Measurements from ENCODE around the gene CYP1A1.
"Not testable (repeated sequence)": the region's sequence is repeated elsewhere in the genome, so short reads cannot be mapped to it uniquely, and the experiment has no call there.

CYP1A1 gene

DNA sequence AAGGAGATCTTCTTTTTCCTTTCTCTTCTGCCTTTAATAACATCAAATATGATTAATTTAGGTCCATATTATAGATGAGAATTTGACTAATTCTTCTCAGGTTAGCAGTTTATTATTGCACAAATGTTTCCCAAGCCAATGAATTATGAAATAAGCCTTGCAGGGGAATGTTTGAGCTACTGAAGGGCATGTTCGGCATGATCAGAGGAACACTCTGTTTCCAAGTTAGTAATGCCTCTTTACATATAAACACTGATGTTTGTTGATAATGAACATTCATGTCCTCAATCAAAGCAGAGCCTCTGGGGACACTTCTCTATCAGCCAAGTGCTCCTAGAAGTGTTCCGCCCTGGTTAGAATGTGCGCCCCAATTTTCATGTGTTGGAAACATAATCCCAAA is 10.0 kb upstream of the CYP1A1 start:
- H3K27me3 ChIP-seq (ENCODE audit: insufficient read depth, low read length) = peaks cover 17% of the 10 kb centered on the region; the same call in 1 of the 2 replicates
- no peak overlapping the region for H3K9ac ChIP-seq (ENCODE audit: low read depth, low read length)
- H3K9me3 ChIP-seq (ENCODE audit: insufficient read depth, low read depth, low read length) = no peaks in the 10 kb centered on the region
- no peaks in the 10 kb centered on the region for H3K36me3 ChIP-seq (ENCODE audit: insufficient read depth, low read length)
- H3K27ac ChIP-seq (ENCODE audit: low read depth, low read length) = no peak overlapping the region
- no peaks in the 10 kb centered on the region for H3K4me1 ChIP-seq (ENCODE audit: insufficient read depth, low read length)
- no peak overlapping the region for H3K4me3 ChIP-seq (ENCODE audit: low read length)
- 96% methylated on average over 3 of the region's 3 CpGs for WGBS

GRCh38 chr15:74733269-74733668 is 7.9 kb upstream of the CYP1A1 start:
- H3K36me3 ChIP-seq (ENCODE audit: insufficient read depth, low read length) = no peaks in the 10 kb centered on the region
- no peak overlapping the region for H3K4me3 ChIP-seq (ENCODE audit: low read length)
- no peaks in the 10 kb centered on the region for H3K4me1 ChIP-seq (ENCODE audit: insufficient read depth, low read length)
- 95% methylated on average over 3 of the region's 3 CpGs for whole genome bisulfite sequencing
- H3K27me3 ChIP-seq (ENCODE audit: insufficient read depth, low read length) = peaks cover 17% of the 10 kb centered on the region; the same call in 1 of the 2 replicates
- no peak overlapping the region for H3K27ac ChIP-seq (ENCODE audit: low read depth, low read length)
- no peak overlapping the region for H3K9ac ChIP-seq (ENCODE audit: low read depth, low read length)
- no peaks in the 10 kb centered on the region for H3K9me3 ChIP-seq (ENCODE audit: insufficient read depth, low read depth, low read length)

- Histone ChIP-seq H3K27me3 (ENCODE audit: insufficient read depth, low read length) (peaks cover 20% of the 10 kb centered on the region), H3K9ac (ENCODE audit: low read depth, low read length) (no peak overlapping the region), H3K36me3 (ENCODE audit: insufficient read depth, low read length) (no peaks in the 10 kb centered on the region), H3K27ac (ENCODE audit: low read depth, low read length) (no peak overlapping the region), H3K4me1 (ENCODE audit: insufficient read depth, low read length) (no peaks in the 10 kb centered on the region), H3K4me3 (ENCODE audit: low read length) (no peak overlapping the region), H3K9me3 (ENCODE audit: insufficient read depth, low read depth, low read length) (no peaks in the 10 kb centered on the region)
- 89% methylated on average over 5 of the region's 5 CpGs for WGBS
These were observed 7.5 kb upstream of the CYP1A1 start for GRCh38 chr15:74732846-74733245.

DNA sequence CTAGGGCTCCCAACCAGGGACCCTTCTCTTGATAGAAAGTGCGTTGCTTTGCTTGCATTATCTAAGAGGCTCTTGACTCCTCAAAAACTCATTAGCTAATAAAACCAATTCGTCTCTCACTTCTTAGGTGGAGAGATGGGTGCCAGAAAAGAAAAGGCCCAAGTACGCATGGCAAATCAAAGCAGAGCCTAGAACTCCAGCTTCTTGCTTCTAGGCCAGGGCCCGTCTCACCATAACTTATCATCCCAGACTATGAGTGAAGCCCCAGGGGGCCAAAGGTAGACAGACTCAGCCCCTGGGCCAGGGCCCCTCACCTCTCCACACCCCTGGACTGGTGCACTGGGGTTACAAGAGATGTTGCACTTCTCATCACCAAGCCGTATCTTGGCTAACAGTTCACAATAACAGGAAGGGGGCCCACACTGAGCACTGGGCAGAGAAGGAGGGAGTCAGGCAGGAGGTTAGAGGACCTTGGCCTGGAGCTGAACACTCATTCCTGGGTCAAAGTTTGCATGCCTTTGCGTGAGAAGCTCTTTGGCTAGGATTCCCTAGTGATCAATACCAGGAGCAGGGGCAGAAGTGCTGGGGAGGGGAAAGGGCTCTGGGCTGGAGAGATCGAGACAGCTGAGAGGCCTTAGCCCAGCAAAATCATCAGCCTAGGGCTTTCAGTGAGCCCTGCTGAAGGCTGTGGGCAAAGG is 5.4 kb upstream of the CYP1A1 start:
- Histone ChIP-seq H3K27ac (ENCODE audit: low read depth, low read length) (no peak overlapping the region), H3K4me1 (ENCODE audit: insufficient read depth, low read length) (no peaks in the 10 kb centered on the region), H3K36me3 (ENCODE audit: insufficient read depth, low read length) (no peaks in the 10 kb centered on the region), H3K9me3 (ENCODE audit: insufficient read depth, low read depth, low read length) (no peaks in the 10 kb centered on the region), H3K27me3 (ENCODE audit: insufficient read depth, low read length) (peaks cover 40% of the 10 kb centered on the region), H3K9ac (ENCODE audit: low read depth, low read length) (no peak overlapping the region), H3K4me3 (ENCODE audit: low read length) (no peak overlapping the region)
- WGBS = 88% methylated on average over 7 of the region's 7 CpGs

DNA sequence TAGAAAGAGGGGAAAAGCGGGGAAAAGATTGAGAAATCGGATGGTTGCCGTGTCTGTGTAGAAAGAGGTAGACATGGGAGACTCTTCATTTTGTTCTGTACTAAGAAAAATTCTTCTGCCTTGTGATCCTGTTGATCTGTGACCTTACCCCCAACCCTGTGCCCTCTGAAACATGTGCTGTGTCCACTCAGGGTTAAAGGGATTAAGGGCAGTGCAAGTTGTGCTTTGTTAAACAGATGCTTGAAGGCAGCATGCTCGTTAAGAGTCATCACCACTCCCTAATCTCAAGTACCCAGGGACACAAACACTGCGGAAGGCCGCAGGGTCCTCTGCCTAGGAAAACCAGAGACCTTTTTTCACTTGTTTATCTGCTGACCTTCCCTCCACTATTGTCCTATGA is 4.0 kb upstream of the CYP1A1 start:
- not testable (repeated sequence) for H3K9me3 ChIP-seq (ENCODE audit: insufficient read depth, low read depth, low read length); H3K9ac ChIP-seq (ENCODE audit: low read depth, low read length); H3K27ac ChIP-seq (ENCODE audit: low read depth, low read length); H3K4me3 ChIP-seq (ENCODE audit: low read length); H3K36me3 ChIP-seq (ENCODE audit: insufficient read depth, low read length); H3K4me1 ChIP-seq (ENCODE audit: insufficient read depth, low read length)
- peaks cover 46% of the 10 kb centered on the region for H3K27me3 ChIP-seq (ENCODE audit: insufficient read depth, low read length)
- WGBS = 83% methylated on average over 5 of the region's 6 CpGs

DNA sequence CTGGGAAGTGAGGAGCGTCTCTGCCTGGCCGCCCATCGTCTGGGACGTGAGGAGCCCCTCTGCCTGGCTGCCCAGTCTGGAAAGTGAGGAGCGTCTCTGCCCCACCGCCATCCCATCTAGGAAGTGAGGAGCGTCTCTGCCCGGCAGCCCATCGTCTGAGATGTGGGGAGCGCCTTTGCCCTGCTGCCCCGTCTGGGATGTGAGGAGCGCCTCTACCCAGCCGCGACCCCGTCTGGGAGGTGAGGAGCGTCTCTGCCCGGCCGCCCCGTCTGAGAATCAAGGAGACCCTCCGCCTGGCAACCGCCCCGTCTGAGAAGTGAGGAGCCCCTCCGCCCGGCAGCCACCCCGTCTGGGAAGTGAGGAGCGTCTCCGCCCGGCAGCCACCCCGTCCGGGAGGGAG is 3.4 kb upstream of the CYP1A1 start:
- not testable (repeated sequence) for H3K9ac ChIP-seq (ENCODE audit: low read depth, low read length); H3K4me1 ChIP-seq (ENCODE audit: insufficient read depth, low read length); H3K27ac ChIP-seq (ENCODE audit: low read depth, low read length); H3K4me3 ChIP-seq (ENCODE audit: low read length); H3K36me3 ChIP-seq (ENCODE audit: insufficient read depth, low read length); H3K9me3 ChIP-seq (ENCODE audit: insufficient read depth, low read depth, low read length)
- WGBS = 96% methylated on average over 22 of the region's 30 CpGs
- H3K27me3 ChIP-seq (ENCODE audit: insufficient read depth, low read length) = peaks cover 48% of the 10 kb centered on the region

DNA sequence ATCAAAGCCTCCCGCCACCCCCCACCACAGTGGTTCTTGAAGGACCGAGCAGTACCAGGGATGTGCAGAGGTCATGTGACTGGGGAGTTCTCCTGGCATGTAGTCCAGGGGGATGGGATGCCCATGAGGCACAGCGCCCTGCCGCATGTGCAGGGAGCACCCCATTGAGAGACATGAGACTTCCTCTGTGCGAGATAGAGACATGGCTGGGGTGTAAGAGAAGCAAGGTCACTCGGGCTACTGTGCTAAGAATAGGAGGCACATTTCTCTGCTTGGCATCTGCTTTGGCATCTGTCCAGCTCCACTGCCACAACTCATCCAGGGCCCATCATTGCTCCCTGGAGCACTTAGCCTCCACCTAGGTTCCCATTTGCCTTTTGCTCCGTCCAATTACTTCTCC is 2.4 kb upstream of the CYP1A1 start:
- H3K27ac ChIP-seq (ENCODE audit: low read depth, low read length) = no peak overlapping the region
- WGBS = 92% methylated on average over 7 of the region's 7 CpGs
- no peaks in the 10 kb centered on the region for H3K36me3 ChIP-seq (ENCODE audit: insufficient read depth, low read length)
- peaks cover 43% of the 10 kb centered on the region for H3K27me3 ChIP-seq (ENCODE audit: insufficient read depth, low read length)
- no peak overlapping the region for H3K9ac ChIP-seq (ENCODE audit: low read depth, low read length)
- H3K4me3 ChIP-seq (ENCODE audit: low read length) = no peak overlapping the region
- H3K9me3 ChIP-seq (ENCODE audit: insufficient read depth, low read depth, low read length) = no peaks in the 10 kb centered on the region
- H3K4me1 ChIP-seq (ENCODE audit: insufficient read depth, low read length) = peaks cover 4% of the 10 kb centered on the region; the same call in 1 of the 2 replicates

GRCh38 chr15:74726774-74727164 is 1.4 kb upstream of the CYP1A1 start:
- Histone ChIP-seq H3K9me3 (ENCODE audit: insufficient read depth, low read depth, low read length) (no peaks in the 10 kb centered on the region), H3K27ac (ENCODE audit: low read depth, low read length) (no peak overlapping the region), H3K4me3 (ENCODE audit: low read length) (peak overlapping the region; percentile 77), H3K27me3 (ENCODE audit: insufficient read depth, low read length) (peaks cover 40% of the 10 kb centered on the region), H3K36me3 (ENCODE audit: insufficient read depth, low read length) (no peaks in the 10 kb centered on the region), H3K9ac (ENCODE audit: low read depth, low read length) (no peak overlapping the region), H3K4me1 (ENCODE audit: insufficient read depth, low read length) (peaks cover 4% of the 10 kb centered on the region; the same call in 1 of the 2 replicates)
- WGBS = 70% methylated on average over 24 of the region's 24 CpGs

DNA sequence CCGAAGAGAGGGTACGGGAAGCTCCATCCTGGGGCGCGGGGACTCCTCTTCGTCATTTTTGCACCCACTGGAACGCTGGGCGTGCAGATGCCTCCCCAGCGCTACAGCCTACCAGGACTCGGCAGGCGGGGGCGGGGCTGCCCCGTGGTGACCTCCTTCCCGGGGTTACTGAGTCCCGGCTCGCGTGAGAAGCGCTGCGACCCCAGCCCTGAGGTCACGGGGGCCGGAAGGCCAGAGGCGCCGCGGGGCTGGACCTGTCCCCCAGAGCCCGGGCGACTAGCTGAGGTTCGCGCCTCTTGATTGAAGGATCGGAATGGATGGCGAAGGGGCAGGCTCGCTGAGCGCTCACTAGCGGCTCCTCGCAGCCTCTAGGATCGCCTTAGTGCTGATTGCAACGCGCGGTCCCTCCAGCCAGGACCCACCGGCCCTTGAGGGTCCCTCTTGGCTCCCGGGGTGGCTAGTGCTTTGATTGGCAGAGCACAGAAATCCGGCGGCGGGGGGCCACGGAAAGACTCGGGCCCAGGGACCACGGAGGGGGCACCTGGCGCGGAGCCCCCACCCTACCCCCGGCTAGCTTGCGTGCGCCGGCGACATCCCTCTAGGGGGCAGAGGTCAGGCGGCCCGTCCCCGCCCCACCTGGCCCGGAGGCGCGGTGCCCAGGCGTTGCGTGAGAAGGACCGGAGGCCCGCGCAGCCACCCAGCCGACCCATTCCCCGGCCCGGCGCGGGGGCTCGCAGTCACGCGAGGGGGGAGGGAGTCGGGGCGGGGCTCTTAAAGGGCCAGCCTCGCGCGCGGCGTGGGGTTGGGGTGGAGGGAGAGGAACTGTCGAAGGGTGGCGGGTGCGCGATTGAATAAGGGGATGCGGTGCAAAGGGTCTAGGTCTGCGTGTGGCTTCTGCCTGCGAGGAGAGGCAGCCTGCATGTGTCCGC is 781 bp upstream of the CYP1A1 start:
- Histone ChIP-seq H3K27me3 (ENCODE audit: insufficient read depth, low read length) (peaks cover 39% of the 10 kb centered on the region), H3K9ac (ENCODE audit: low read depth, low read length) (peak overlapping the region; percentile 65), H3K36me3 (ENCODE audit: insufficient read depth, low read length) (no peaks in the 10 kb centered on the region), H3K27ac (ENCODE audit: low read depth, low read length) (peak overlapping the region; percentile 73; the same call in 1 of the 2 replicates), H3K4me1 (ENCODE audit: insufficient read depth, low read length) (peaks cover 4% of the 10 kb centered on the region; the same call in 1 of the 2 replicates), H3K9me3 (ENCODE audit: insufficient read depth, low read depth, low read length) (no peaks in the 10 kb centered on the region), H3K4me3 (ENCODE audit: low read length) (peak overlapping the region; percentile 77)
- WGBS = 4% methylated on average over 86 of the region's 86 CpGs

DNA sequence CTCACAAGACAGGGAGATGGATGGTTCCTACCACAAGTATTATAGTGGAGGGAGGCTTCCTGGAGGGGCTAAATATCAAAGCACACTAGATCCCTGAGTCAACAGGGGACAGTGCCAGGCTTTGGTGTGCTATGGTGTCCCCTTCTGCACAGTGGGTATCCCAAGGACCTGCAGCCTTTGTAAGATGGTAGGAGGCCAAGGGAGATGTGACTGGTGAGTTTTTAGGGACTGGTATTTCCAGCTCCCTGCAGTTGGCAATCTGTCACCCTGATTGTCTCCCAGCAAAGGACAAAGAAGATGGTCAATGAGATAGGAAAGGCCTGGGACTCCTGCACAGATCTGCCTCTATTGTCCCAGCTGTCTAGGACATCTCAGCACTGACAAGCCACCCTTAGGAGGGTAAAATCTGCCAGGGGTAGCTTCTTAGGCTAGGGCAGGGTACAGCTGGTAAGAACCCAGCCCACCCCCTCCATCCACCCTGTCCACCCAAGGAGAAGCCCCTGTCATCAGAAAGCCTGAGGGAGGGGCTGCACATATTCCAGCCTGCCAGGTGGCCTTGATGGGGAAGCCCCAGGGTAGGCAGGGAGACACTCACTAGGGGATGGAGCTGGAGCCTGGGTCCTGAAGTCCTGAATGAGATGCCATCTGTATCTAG is 631 bp downstream of the CYP1A1 start:
- Histone ChIP-seq H3K4me3 (ENCODE audit: low read length) (no peak overlapping the region), H3K9me3 (ENCODE audit: insufficient read depth, low read depth, low read length) (no peaks in the 10 kb centered on the region), H3K27ac (ENCODE audit: low read depth, low read length) (no peak overlapping the region), H3K4me1 (ENCODE audit: insufficient read depth, low read length) (peaks cover 4% of the 10 kb centered on the region; the same call in 1 of the 2 replicates), H3K9ac (ENCODE audit: low read depth, low read length) (no peak overlapping the region), H3K27me3 (ENCODE audit: insufficient read depth, low read length) (peaks cover 38% of the 10 kb centered on the region), H3K36me3 (ENCODE audit: insufficient read depth, low read length) (no peaks in the 10 kb centered on the region)

GRCh38 chr15:74723754-74724334 is 1.5 kb downstream of the CYP1A1 start:
- Histone ChIP-seq H3K27me3 (ENCODE audit: insufficient read depth, low read length) (peaks cover 38% of the 10 kb centered on the region), H3K36me3 (ENCODE audit: insufficient read depth, low read length) (no peaks in the 10 kb centered on the region), H3K27ac (ENCODE audit: low read depth, low read length) (no peak overlapping the region), H3K9ac (ENCODE audit: low read depth, low read length) (no peak overlapping the region), H3K4me1 (ENCODE audit: insufficient read depth, low read length) (peaks cover 4% of the 10 kb centered on the region; the same call in 1 of the 2 replicates), H3K4me3 (ENCODE audit: low read length) (no peak overlapping the region), H3K9me3 (ENCODE audit: insufficient read depth, low read depth, low read length) (no peaks in the 10 kb centered on the region)
- WGBS = 90% methylated on average over 1 of the region's 1 CpG

Data from HUES64 (cell line).